H1 (cell line): ENCODE measurements around the gene GTF2F2. TPM values are rescaled to one million over a fixed set of nuclear protein-coding genes. Genes with fewer than 3 reads are reported as not detected.

Source experiments
- CTCF ChIA-PET: fragments of 300-600 bp; sonication (Branson Sonifier 250); formaldehyde crosslinking; loops from one replicate; lab custom pipeline; 2021; ENCODE audit not compliant: partially characterized antibody; lab: Charles Lee
- POLR2A ChIA-PET: fragments of 300-600 bp; sonication (Branson Sonifier 250); formaldehyde crosslinking; loops from one replicate; lab custom pipeline; 2021; ENCODE audit warnings: inconsistent platforms; ENCODE audit not compliant: partially characterized antibody; lab: Charles Lee
- DNase-seq, 2 experiments: peaks; one replicate each; pipeline versions ENCODE4 v3.0.0 to v3.0.0-alpha.2; 2010 to 2022; ENCODE audit warnings: low spot score in 2 of 2, low read depth in 1 of 2, mixed read lengths in 1 of 2
- FAIRE-seq: peaks from 2 replicates; lab custom pipeline; 2011; peaks lifted over from hg19 to GRCh38; lab: Jason Lieb, UNC
- H2AFZ ChIP-seq: 2 replicates; pipeline ENCODE4 v1.8.1; 2012; ENCODE audit warnings: low read length, inconsistent platforms
- H2AK5ac ChIP-seq: 2 replicates; pipeline ENCODE4 v1.6.1; 2013; ENCODE audit warnings: low read depth, low read length
- H2BK120ac ChIP-seq: replicated peaks from 2 replicates; pipeline ENCODE3; 2013; ENCODE audit warnings: low read depth, low read length, inconsistent platforms
- H2BK12ac ChIP-seq: 2 replicates; pipeline ENCODE4 v1.6.1; 2013; ENCODE audit warnings: low read depth, low read length
- H2BK15ac ChIP-seq: 2 replicates; pipeline ENCODE4 v1.6.1; 2013; ENCODE audit warnings: low read length
- H2BK20ac ChIP-seq: 2 replicates; pipeline ENCODE4 v1.6.1; 2013; ENCODE audit warnings: low read length
- H2BK5ac ChIP-seq: 2 replicates; pipeline ENCODE4 v1.6.1; 2013; ENCODE audit warnings: low read depth, low read length
- H3K14ac ChIP-seq: 2 replicates; pipeline ENCODE4 v1.6.1; 2013; ENCODE audit warnings: inconsistent platforms; ENCODE audit not compliant: insufficient read length
- H3K18ac ChIP-seq: 2 replicates; pipeline ENCODE4 v1.6.1; 2013; ENCODE audit warnings: low read length; ENCODE audit errors: extremely low read depth
- H3K23ac ChIP-seq: 2 replicates; pipeline ENCODE4 v1.6.1; 2013; ENCODE audit warnings: inconsistent platforms; ENCODE audit not compliant: insufficient read length
- H3K23me2 ChIP-seq: 2 replicates; pipeline ENCODE4 v1.6.1; 2013; ENCODE audit warnings: low read depth, low read length
- H3K27ac ChIP-seq: 2 replicates; pipeline ENCODE4 v1.6.1; 2011; ENCODE audit warnings: low read depth, low read length, inconsistent platforms
- H3K27me3 ChIP-seq, 4 experiments: replicated peaks in 1 of 4; 1 replicate in 1 of 4; 2 replicates in 3 of 4; pipeline versions ENCODE4 v1.6.1 to v1.8.1; 2011 to 2013; ENCODE audit warnings: low read length in 3 of 4, mild to moderate bottlenecking in 3 of 4, inconsistent platforms in 2 of 4, mixed read lengths in 2 of 4, moderate library complexity in 1 of 4; ENCODE audit not compliant: control insufficient read depth in 3 of 4, insufficient read depth in 3 of 4; ENCODE audit errors: extremely low read depth in 1 of 4
- H3K36me3 ChIP-seq, 4 experiments: 2 replicates each; pipeline versions ENCODE4 v1.6.1 to v1.8.1; 2011 to 2013; ENCODE audit warnings: mild to moderate bottlenecking in 4 of 4, low read length in 3 of 4, moderate library complexity in 2 of 4, control low read depth in 1 of 4, inconsistent platforms in 1 of 4; ENCODE audit not compliant: insufficient read depth in 4 of 4, control insufficient read depth in 2 of 4
- H3K4ac ChIP-seq: replicated peaks from 2 replicates; pipeline ENCODE3; 2013; ENCODE audit warnings: low read length, low read depth, mixed read lengths, inconsistent platforms; ENCODE audit not compliant: insufficient read length
- H3K4me1 ChIP-seq, 4 experiments: replicated peaks in 1 of 4; 1 replicate in 1 of 4; 2 replicates in 3 of 4; pipeline versions ENCODE4 v1.6.1 to v1.8.1; 2011 to 2013; ENCODE audit warnings: low read length in 3 of 4, inconsistent platforms in 2 of 4, mixed read lengths in 1 of 4; ENCODE audit not compliant: insufficient read depth in 4 of 4, control insufficient read depth in 3 of 4
- H3K4me2 ChIP-seq, 2 experiments: 2 replicates each; pipeline versions ENCODE4 v1.6.1 to v1.8.1; 2011 to 2013; ENCODE audit warnings: low read depth in 2 of 2, low read length in 2 of 2, control low read depth in 1 of 2, inconsistent platforms in 1 of 2, mild to moderate bottlenecking in 1 of 2; ENCODE audit not compliant: insufficient read depth in 1 of 2
- H3K4me3 ChIP-seq, 4 experiments: fragments of 200-600, 300-600 bp in 1 of 4; sonication (generic), shearing (Covaris generic), sonication (Bioruptor Twin) in 1 of 4; 2 replicates each; pipeline versions ENCODE4 v1.5.1 to v1.8.1; 2011 to 2016; ENCODE audit warnings: low read length in 4 of 4, low read depth in 3 of 4, control low read depth in 2 of 4, inconsistent platforms in 2 of 4, mild to moderate bottlenecking in 2 of 4, mixed read lengths in 1 of 4, moderate library complexity in 1 of 4; ENCODE audit not compliant: insufficient read depth in 2 of 4; ENCODE audit errors: extremely low read depth in 1 of 4
- H3K56ac ChIP-seq: replicated peaks from 2 replicates; pipeline ENCODE3; 2013; ENCODE audit warnings: low read depth, mild to moderate bottlenecking, mixed read lengths, low read length, inconsistent platforms; ENCODE audit not compliant: insufficient read length
- H3K79me1 ChIP-seq: 2 replicates; pipeline ENCODE4 v1.6.1; 2013; ENCODE audit warnings: low read depth, low read length, control low read depth
- H3K79me2 ChIP-seq, 2 experiments: 2 replicates each; pipeline versions ENCODE4 v1.6.1 to v1.8.1; 2012 to 2013; ENCODE audit warnings: low read length in 2 of 2, mild to moderate bottlenecking in 2 of 2, inconsistent platforms in 1 of 2; ENCODE audit not compliant: insufficient read depth in 2 of 2, control insufficient read depth in 1 of 2
- H3K9ac ChIP-seq, 4 experiments: replicated peaks in 1 of 4; 1 replicate in 1 of 4; 2 replicates in 3 of 4; pipeline versions ENCODE4 v1.6.1 to v1.8.1; 2011 to 2013; ENCODE audit warnings: low read depth in 3 of 4, low read length in 3 of 4, control low read depth in 2 of 4, mild to moderate bottlenecking in 2 of 4, moderate library complexity in 2 of 4, inconsistent platforms in 1 of 4; ENCODE audit errors: extremely low read depth in 1 of 4
- H3K9me3 ChIP-seq, 2 experiments: 2 replicates each; pipeline versions ENCODE4 v1.6.1 to v1.8.1; 2012 to 2013; ENCODE audit warnings: mild to moderate bottlenecking in 2 of 2, moderate library complexity in 2 of 2, control low read depth in 1 of 2, inconsistent platforms in 1 of 2, low read depth in 1 of 2, low read length in 1 of 2, mixed read lengths in 1 of 2; ENCODE audit not compliant: insufficient read depth in 2 of 2
- H4K20me1 ChIP-seq, 2 experiments: replicated peaks in 1 of 2; 2 replicates each; pipeline versions ENCODE3 to v1.8.1; 2011 to 2013; ENCODE audit warnings: inconsistent platforms in 2 of 2, low read length in 2 of 2, mild to moderate bottlenecking in 1 of 2; ENCODE audit not compliant: insufficient read depth in 2 of 2, control insufficient read depth in 1 of 2
- H4K5ac ChIP-seq: 2 replicates; pipeline ENCODE4 v1.6.1; 2013; ENCODE audit warnings: low read length, low read depth, mixed read lengths, inconsistent platforms; ENCODE audit not compliant: insufficient read length
- H4K8ac ChIP-seq: 2 replicates; pipeline ENCODE4 v1.8.0; 2013; ENCODE audit warnings: mild to moderate bottlenecking, moderate library complexity, low read length, inconsistent platforms; ENCODE audit not compliant: insufficient read depth; ENCODE audit errors: extremely low read depth
- H4K91ac ChIP-seq: replicated peaks from 2 replicates; pipeline ENCODE3; 2013; ENCODE audit warnings: low read length, mixed read lengths, inconsistent platforms; ENCODE audit not compliant: insufficient read length
- PHF8 ChIP-seq: fragments of 200-600 bp; sonication (generic); conservative IDR thresholded peaks from 2 replicates; pipeline ENCODE4 v1.7.1; 2012; ENCODE audit warnings: low read depth, mild to moderate bottlenecking, inconsistent platforms, low read length, moderate library complexity
- SP1 ChIP-seq: IDR thresholded peaks from 2 replicates; pipeline ENCODE4 v1.6.1; 2011; ENCODE audit warnings: low read depth, low read length
- SP2 ChIP-seq: IDR thresholded peaks from 2 replicates; pipeline ENCODE4 v1.6.1; 2012; ENCODE audit warnings: mild to moderate bottlenecking, low read length, inconsistent platforms
- SP4 ChIP-seq: IDR thresholded peaks from 2 replicates; pipeline ENCODE4 v1.6.1; 2012; ENCODE audit warnings: low read length, inconsistent platforms
- TAF1 ChIP-seq: IDR thresholded peaks from 2 replicates; pipeline ENCODE4 v1.6.1; 2011; ENCODE audit warnings: mild to moderate bottlenecking, low read depth, low read length
- TEAD4 ChIP-seq: IDR thresholded peaks from 2 replicates; pipeline ENCODE4 v1.6.1; 2012; ENCODE audit warnings: low read depth, low read length, inconsistent platforms, mixed read lengths
- YY1 ChIP-seq: IDR thresholded peaks from 2 replicates; pipeline ENCODE4 v1.6.1; 2011; ENCODE audit warnings: low read depth, mild to moderate bottlenecking, low read length
- WGBS, 2 experiments: shearing (Covaris generic) in 1 of 2; methylation state at CpG; one replicate each; pipeline versions ENCODE4 v1.1.6 to v1.1.7; 2013 to 2015; ENCODE audit warnings: low lambda C conversion rate in 2 of 2, mixed read lengths in 2 of 2, inconsistent platforms in 1 of 2, low coverage in 1 of 2, missing lambda C conversion rate in 1 of 2; ENCODE audit not compliant: insufficient replicate concordance in 2 of 2, insufficient coverage in 1 of 2, insufficient read length in 1 of 2; ENCODE audit errors: extremely low coverage in 1 of 2, missing lambda C conversion rate in 1 of 2; 5-methylcytosine and 5-hydroxymethylcytosine counted together
- long read RNA-seq, 2 experiments: library from RNA in 1 of 2; library from capped mRNA in 1 of 2; stranded (forward); transcript quantifications; one replicate each; pipeline ENCODE4 v2.0.0, GENCODE V29; 2021; ENCODE audit warnings: inconsistent platforms in 1 of 2
- polyA minus RNA-seq, 3 experiments: library from RNA; depleted of rRNA, polyadenylated mRNA; stranded (reverse); fragments of >200 nt; gene quantifications; 1 replicate in 2 of 3; 2 replicates in 1 of 3; pipeline ENCODE4 v1.2.3, GENCODE V29; 2011
- polyA plus RNA-seq, 7 experiments: library from polyadenylated mRNA; depleted of rRNA in 3 of 7; stranded (reverse) in 5 of 7; unstranded in 2 of 7; fragments of >200 nt in 5 of 7; fragments of 200-250 nt in 2 of 7; gene quantifications; 1 replicate in 5 of 7; 2 replicates in 1 of 7; 4 replicates in 1 of 7; pipeline versions ENCODE4 v1.2.1 to v1.2.3, GENCODE V29; 2011 to 2013; ENCODE audit warnings: missing spikeins in 2 of 7, mixed read lengths in 2 of 7
- total RNA-seq: library from RNA; stranded (reverse); fragmentation: NEBNext Ultra II Directional; extraction: Animal tissue kit (Norgen Biotek cat#: 25700); gene quantifications from 2 replicates; pipeline ENCODE4 v1.2.1, GENCODE V29; 2021

Gene GTF2F2, protein sequence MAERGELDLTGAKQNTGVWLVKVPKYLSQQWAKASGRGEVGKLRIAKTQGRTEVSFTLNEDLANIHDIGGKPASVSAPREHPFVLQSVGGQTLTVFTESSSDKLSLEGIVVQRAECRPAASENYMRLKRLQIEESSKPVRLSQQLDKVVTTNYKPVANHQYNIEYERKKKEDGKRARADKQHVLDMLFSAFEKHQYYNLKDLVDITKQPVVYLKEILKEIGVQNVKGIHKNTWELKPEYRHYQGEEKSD
- 31.1 and 32.8 TPM in 2 replicates for total RNA-seq
- 7.3 and 10.8 TPM in 2 replicates for polyA plus RNA-seq (2011; rRNA removed)
- polyA plus RNA-seq (2011; cell fraction: cytosol; rRNA removed) = 23.6 TPM
- polyA plus RNA-seq (2011; cell fraction: nucleus; rRNA removed) = 4.8 TPM
- 20.7 to 22.8 TPM (median 21.3 TPM) in 4 replicates for polyA plus RNA-seq (2012, experiment 1 of 2)
- 3.1 TPM for polyA plus RNA-seq (2012, experiment 2 of 2)
- polyA plus RNA-seq (2013, experiment 1 of 2) = 38.8 TPM
- polyA plus RNA-seq (2013, experiment 2 of 2) = 38.5 TPM
- 5.2 and 7.7 TPM in 2 replicates for polyA minus RNA-seq (2011; rRNA and poly(A)+ RNA removed)
- polyA minus RNA-seq (2011; cell fraction: cytosol; rRNA and poly(A)+ RNA removed) = 18.1 TPM
- polyA minus RNA-seq (2011; cell fraction: nucleus; rRNA and poly(A)+ RNA removed) = 25.0 TPM
- long read RNA-seq, experiment 1, transcript GTF2F2-201 (8 exons, 2,239 nt) = major isoform, 20 of 74 reads
- long read RNA-seq, experiment 1, partial matches to known transcripts = 25 of 74 reads
- long read RNA-seq, experiment 1, other reads (novel, unspliced or antisense) = 29 of 74 reads
- long read RNA-seq, experiment 2, transcript GTF2F2-201 (8 exons, 2,239 nt) = major isoform, 38 of 42 reads
- long read RNA-seq, experiment 2, partial matches to known transcripts = 0 of 42 reads
- long read RNA-seq, experiment 2, other reads (novel, unspliced or antisense) = 4 of 42 reads

- H3K79me1 ChIP-seq = peaks cover 5% of the 10 kb centered on the region
- H2BK5ac ChIP-seq = peak within 1 kb of the TSS; percentile 92
- WGBS, 2 experiments = 2% methylated on average over 53 of the region's 53 CpGs; no CpG with 5 or more reads in 1 of the 2 experiments
- ChIA-PET CTCF (interaction anchor here (0.8 to 1.4 kb wide), 5 partner anchors 11 to 162 kb away, joined by 4 to 7 read pairs (median 4); no protein-coding TSS in a partner anchor), POLR2A (interaction anchor here (0.6 to 2.0 kb wide), 5 partner anchors 8 to 59 kb away, joined by 3 to 5 read pairs (median 3); no protein-coding TSS in a partner anchor)
- H4K20me1 ChIP-seq = peaks cover 2 to 6% of the 10 kb centered on the region in 2 experiments
- no peaks in the 10 kb centered on the region; a peak in 1 of 8 replicates for H3K36me3 ChIP-seq
- H2AFZ ChIP-seq = peak within 1 kb of the TSS; percentile 97
- H2AK5ac ChIP-seq = no peak within 1 kb of the TSS; the same call in 1 of the 2 replicates
- DNase-seq (peak; percentile 70 to 97), FAIRE-seq (no peak)
- peak within 1 kb of the TSS; percentile 75; the same call in 1 of the 2 replicates for H3K18ac ChIP-seq
- peak within 1 kb of the TSS; percentile 74 for H3K27ac ChIP-seq
- no peaks in the 10 kb centered on the region for H3K9me3 ChIP-seq
- no peak within 1 kb of the TSS for H4K91ac ChIP-seq
- H3K4ac ChIP-seq = no peak within 1 kb of the TSS
- H4K8ac ChIP-seq = peak within 1 kb of the TSS; percentile 95; the same call in 1 of the 2 replicates
- H3K23ac ChIP-seq = no peak within 1 kb of the TSS
- H4K5ac ChIP-seq = no peak within 1 kb of the TSS
- no peak within 1 kb of the TSS for H2BK20ac ChIP-seq
- H3K14ac ChIP-seq = no peak within 1 kb of the TSS
- H2BK120ac ChIP-seq = no peak within 1 kb of the TSS
- peak within 1 kb of the TSS; percentile 68 to 97 (median 92) for H3K9ac ChIP-seq
- peak within 1 kb of the TSS; percentile 77 to 97 (median 89) for H3K4me3 ChIP-seq
- peak within 1 kb of the TSS; percentile 46 for H2BK12ac ChIP-seq
- no peaks in the 10 kb centered on the region; a peak in 1 of 7 replicates for H3K27me3 ChIP-seq
- H2BK15ac ChIP-seq = 0 out of 2 replicates have a peak within 1 kb of the TSS, but pooled peaks have one; percentile 67
- peak within 1 kb of the TSS; percentile 93 to 96 for H3K4me2 ChIP-seq
- H3K4me1 ChIP-seq = peaks cover 2 to 6% (median 3%) of the 10 kb centered on the region in 4 experiments; a peak in 5 of 7 replicates
- peaks cover 8 to 46% of the 10 kb centered on the region in 2 experiments for H3K79me2 ChIP-seq
- H3K56ac ChIP-seq = no peak within 1 kb of the TSS
- peaks cover 10% of the 10 kb centered on the region for H3K23me2 ChIP-seq
- no peak for TF ChIP-seq YY1
- TF ChIP-seq SP1 = peak; percentile 57; the same call in 1 of the 2 replicates
- no peak for TF ChIP-seq SP2
- peak; percentile 92 for TF ChIP-seq TAF1
- TF ChIP-seq TEAD4 = no peak
- no peak; the same call in 1 of the 2 replicates for TF ChIP-seq SP4
- TF ChIP-seq PHF8 = peak; percentile 85
These were observed at the start of gene GTF2F2 for GRCh38 chr13:45119991-45120864. Gene GTF2F2 (plus strand): TSS chr13:45120510. CDS start chr13:45120656, 146 bp downstream.
